Mesodermal cell (in vitro differentiated cells): ENCODE measurements around the gene MEGF9.

Experiments
- H3K27ac ChIP-seq: 2 replicates; pipeline ENCODE4 v1.7.0; 2013; ENCODE audit warnings: mild to moderate bottlenecking, low read depth, low read length, moderate library complexity; ENCODE audit not compliant: severe bottlenecking
- H3K36me3 ChIP-seq: 2 replicates; pipeline ENCODE4 v1.7.1; 2013; ENCODE audit warnings: mild to moderate bottlenecking, low read length, moderate library complexity; ENCODE audit not compliant: control insufficient read depth, insufficient read depth
- H3K4me1 ChIP-seq: one replicate; pipeline ENCODE4 v1.7.1; 2013; ENCODE audit warnings: mild to moderate bottlenecking, low read length; ENCODE audit not compliant: insufficient read depth, control insufficient read depth, poor library complexity, severe bottlenecking
- H3K4me3 ChIP-seq: 2 replicates; pipeline ENCODE4 v1.7.0; 2013; ENCODE audit warnings: low read length, control low read depth, mild to moderate bottlenecking; ENCODE audit not compliant: insufficient read depth, poor library complexity, severe bottlenecking; ENCODE audit errors: extremely low read depth
- H3K9me3 ChIP-seq: 2 replicates; pipeline ENCODE4 v1.7.1; 2013; ENCODE audit warnings: mild to moderate bottlenecking, low read length, moderate library complexity; ENCODE audit not compliant: control insufficient read depth
- WGBS, 2 experiments: methylation state at CpG; one replicate each; pipeline ENCODE4 v1.1.5; 2013; ENCODE audit warnings: missing lambda C conversion rate in 2 of 2; ENCODE audit not compliant: insufficient coverage in 2 of 2; 5-methylcytosine and 5-hydroxymethylcytosine counted together

Gene MEGF9

GRCh38 chr9:120621941-120622340, 92.3 kb downstream of the MEGF9 start:
- 100% methylated on average over 1 of the region's 1 CpG for WGBS, 2 experiments
- Histone ChIP-seq H3K9me3 (no peaks in the 10 kb centered on the region), H3K36me3 (no peaks in the 10 kb centered on the region), H3K27ac (no peak overlapping the region), H3K4me1 (peaks cover 2% of the 10 kb centered on the region), H3K4me3 (no peak overlapping the region)

GRCh38 chr9:120619751-120620655, 94.3 kb downstream of the MEGF9 start:
- Histone ChIP-seq H3K9me3 (no peaks in the 10 kb centered on the region), H3K36me3 (no peaks in the 10 kb centered on the region), H3K4me3 (no peak overlapping the region), H3K4me1 (peaks cover under 1% of the 10 kb centered on the region), H3K27ac (no peak overlapping the region)
- WGBS, 2 experiments, result 58 to 60% methylated on average over 3 to 4 of the region's 8 CpGs

- no peaks in the 10 kb centered on the region for H3K4me1 ChIP-seq
- no peak overlapping the region for H3K27ac ChIP-seq
Observed at GRCh38 chr9:120616966-120617935, 97.0 kb downstream of the MEGF9 start.

GRCh38 chr9:120612218-120612617, 102.1 kb downstream of the MEGF9 start:
- Histone ChIP-seq H3K36me3 (no peaks in the 10 kb centered on the region), H3K4me1 (no peaks in the 10 kb centered on the region), H3K9me3 (no peaks in the 10 kb centered on the region), H3K4me3 (no peak overlapping the region), H3K27ac (no peak overlapping the region)
- WGBS, 2 experiments, result 100% methylated on average over 1 of the region's 1 CpG; no CpG with 5 or more reads in 1 of the 2 experiments

More at GRCh38 chr9:120616966-120617935, 97.0 kb downstream of the MEGF9 start:
- H3K9me3 ChIP-seq, result no peaks in the 10 kb centered on the region
- no peak overlapping the region for H3K4me3 ChIP-seq
- H3K36me3 ChIP-seq, result no peaks in the 10 kb centered on the region

GRCh38 chr9:120611690-120612068, 102.6 kb downstream of the MEGF9 start:
- Histone ChIP-seq H3K27ac (no peak overlapping the region), H3K9me3 (no peaks in the 10 kb centered on the region), H3K4me1 (no peaks in the 10 kb centered on the region), H3K36me3 (no peaks in the 10 kb centered on the region), H3K4me3 (no peak overlapping the region)
- WGBS, 2 experiments, result no CpG with 5 or more reads among the region's 1 CpG

- H3K4me1 ChIP-seq, result no peaks in the 10 kb centered on the region
- no peaks in the 10 kb centered on the region for H3K9me3 ChIP-seq
- no peak overlapping the region for H3K27ac ChIP-seq
- no peak overlapping the region for H3K4me3 ChIP-seq
- no peaks in the 10 kb centered on the region for H3K36me3 ChIP-seq
Observed at GRCh38 chr9:120610975-120611689, 103.1 kb downstream of the MEGF9 start.

- Histone ChIP-seq H3K27ac (no peak overlapping the region), H3K4me3 (no peak overlapping the region), H3K36me3 (no peaks in the 10 kb centered on the region)
Observed at GRCh38 chr9:120609636-120610035, 104.6 kb downstream of the MEGF9 start.

GRCh38 chr9:120608421-120608820, 105.8 kb downstream of the MEGF9 start:
- H3K27ac ChIP-seq, result no peak overlapping the region

More at GRCh38 chr9:120609636-120610035, 104.6 kb downstream of the MEGF9 start:
- H3K9me3 ChIP-seq, result no peaks in the 10 kb centered on the region
- WGBS, 2 experiments, result no CpG with 5 or more reads among the region's 2 CpGs
- H3K4me1 ChIP-seq, result no peaks in the 10 kb centered on the region

GRCh38 chr9:120603591-120603990, 110.7 kb downstream of the MEGF9 start:
- H3K36me3 ChIP-seq, result no peaks in the 10 kb centered on the region
- H3K9me3 ChIP-seq, result no peaks in the 10 kb centered on the region
- no peaks in the 10 kb centered on the region for H3K4me1 ChIP-seq
- no peak overlapping the region for H3K4me3 ChIP-seq
- H3K27ac ChIP-seq, result no peak overlapping the region
- WGBS, 2 experiments, result 100% methylated on average over 1 of the region's 1 CpG; no CpG with 5 or more reads in 1 of the 2 experiments

More at GRCh38 chr9:120608421-120608820, 105.8 kb downstream of the MEGF9 start:
- Histone ChIP-seq H3K36me3 (no peaks in the 10 kb centered on the region), H3K4me1 (no peaks in the 10 kb centered on the region), H3K4me3 (no peak overlapping the region), H3K9me3 (no peaks in the 10 kb centered on the region)

GRCh38 chr9:120603010-120603409, 111.3 kb downstream of the MEGF9 start:
- H3K36me3 ChIP-seq, result no peaks in the 10 kb centered on the region
- no CpG with 5 or more reads among the region's 1 CpG for WGBS, 2 experiments
- no peaks in the 10 kb centered on the region for H3K9me3 ChIP-seq
- no peak overlapping the region for H3K4me3 ChIP-seq
- no peaks in the 10 kb centered on the region for H3K4me1 ChIP-seq
- no peak overlapping the region for H3K27ac ChIP-seq
